ENCODE results near the gene MLYCD.

- TF ChIP-seq CTCF (IDR thresholded peaks at IDR 0.05) (no peak), POLR2A (IDR thresholded peaks at IDR 0.05) (no peak)
Observed at GRCh38 chr16:83945587-83945986, 46.7 kb downstream of the MLYCD start.
